HG03571 (cell line): ENCODE measurements around the gene HEXIM1.
"Not testable (repeated sequence)": the region's sequence is repeated elsewhere in the genome, so short reads cannot be mapped to it uniquely, and the experiment has no call there.

Source experiments
- ATAC-seq: cut with Tn5 transposase; IDR thresholded peaks from one replicate; pipeline ENCODE4 v1.9.1; 2021; ENCODE audit not compliant: unreplicated experiment

The HEXIM1 gene

DNA sequence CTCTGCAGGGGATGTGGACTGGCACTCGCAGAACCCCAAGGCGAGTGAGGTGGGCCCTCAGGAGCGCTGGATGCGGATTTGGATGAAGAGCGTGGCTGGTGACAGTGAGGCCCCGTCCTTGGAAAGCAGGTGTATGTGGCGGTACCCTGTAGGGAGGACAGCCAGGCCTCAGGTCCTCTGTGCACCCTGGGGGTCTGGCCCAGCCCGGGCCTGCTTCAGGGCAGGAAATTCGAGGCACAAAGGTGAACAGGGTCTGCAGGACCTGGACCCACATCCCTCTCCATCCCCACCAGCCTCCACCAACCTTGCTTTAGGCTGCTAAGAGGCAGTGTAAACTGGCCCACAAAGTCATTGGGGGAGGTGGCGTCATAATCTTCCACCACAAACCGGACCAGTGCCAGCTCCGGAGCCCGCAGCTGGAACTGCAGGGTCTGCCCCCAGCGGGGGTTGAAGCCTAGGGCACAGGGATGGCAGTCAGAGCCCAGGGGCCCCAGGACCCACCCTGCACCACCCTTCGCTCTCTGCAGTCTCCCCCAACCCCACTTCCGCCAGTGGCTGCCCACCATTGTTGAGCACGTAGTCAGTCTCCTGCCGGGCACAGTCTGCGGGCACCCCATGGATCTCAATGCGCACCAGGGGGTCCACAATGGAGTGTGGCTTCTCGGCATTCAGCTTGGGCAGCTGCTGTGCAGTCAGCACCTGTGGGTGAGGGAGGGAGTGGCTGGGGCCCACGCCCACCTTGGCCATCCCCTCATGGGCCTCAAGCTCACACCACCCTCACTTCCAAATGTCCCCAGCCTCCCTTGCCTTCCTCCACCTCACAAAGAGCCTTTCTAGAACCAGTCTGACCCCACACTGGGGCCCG lies 35.5 kb upstream of the HEXIM1 start:
- no peak for ATAC-seq

GRCh38 chr17:45113424-45113754 lies 34.9 kb upstream of the HEXIM1 start:
- ATAC-seq: no peak

DNA sequence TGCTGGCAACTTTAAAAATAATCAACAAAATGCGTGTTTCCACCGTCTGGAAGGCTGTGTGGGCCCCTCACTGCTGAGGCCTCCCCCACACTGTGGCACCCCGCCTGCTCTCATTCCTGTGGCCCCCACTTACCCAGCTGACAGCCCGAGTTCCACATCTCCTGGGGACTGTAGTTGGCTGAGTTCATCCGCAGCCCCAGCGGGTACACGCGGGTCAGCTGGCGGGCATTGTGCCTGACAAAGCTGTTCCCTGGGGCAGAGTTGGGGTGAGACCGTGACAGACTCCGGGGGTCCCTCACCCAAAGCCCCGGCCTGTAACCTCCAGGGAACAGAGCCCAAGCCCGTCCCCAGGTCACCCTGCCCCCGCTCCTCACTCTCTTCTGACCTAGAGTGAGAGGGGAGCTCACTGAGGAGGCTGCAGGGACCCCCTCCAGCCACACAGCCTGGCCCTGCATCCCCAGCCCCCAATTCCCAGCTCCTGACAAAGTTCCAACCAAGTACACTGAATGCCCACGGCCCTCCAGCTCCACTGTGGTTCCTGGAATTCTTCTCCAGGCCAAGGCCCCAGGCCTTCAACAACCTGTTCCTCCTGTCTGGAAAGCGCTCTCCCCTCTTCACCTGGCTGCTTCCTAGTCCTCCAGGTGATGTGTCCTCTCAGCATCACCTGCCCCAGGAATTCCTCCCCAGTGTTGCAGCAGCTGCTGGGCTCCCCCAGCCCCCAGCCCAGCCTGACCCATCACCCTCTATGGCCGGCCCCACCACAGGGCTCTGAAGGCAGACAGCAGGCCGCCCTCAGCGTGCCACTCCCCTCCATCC lies 34.0 kb upstream of the HEXIM1 start:
- no peak for ATAC-seq

DNA sequence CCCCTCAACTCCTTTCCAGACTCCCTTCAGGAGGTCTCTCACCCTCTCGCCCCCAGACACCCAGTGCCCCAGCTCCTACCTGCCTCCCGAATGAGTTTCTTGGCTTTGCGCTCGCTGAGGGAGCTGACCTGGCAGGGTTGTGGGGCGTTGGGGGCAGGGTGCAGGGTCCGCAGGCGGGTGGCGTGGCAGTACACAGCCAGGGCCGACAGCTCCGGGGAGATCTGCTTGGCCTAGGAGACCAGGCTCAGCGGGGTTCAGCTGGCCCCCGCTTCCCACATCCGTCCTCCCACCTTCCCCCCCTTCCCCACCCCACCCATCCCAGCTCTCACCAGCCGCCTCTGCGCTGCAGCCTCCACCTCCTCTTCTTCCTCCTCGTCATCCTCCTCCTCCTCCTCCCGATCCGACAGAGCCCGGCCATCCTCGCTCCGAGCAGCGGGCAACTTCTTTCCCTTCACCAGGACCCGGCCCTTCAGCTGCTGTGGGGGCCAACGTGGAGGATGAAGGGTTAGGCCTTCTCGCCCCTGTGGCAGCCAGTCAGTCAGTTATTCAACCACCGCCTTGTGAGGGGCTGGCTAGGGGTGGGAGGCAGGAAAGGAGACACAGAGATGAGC lies 33.2 kb upstream of the HEXIM1 start:
- no peak for ATAC-seq

DNA sequence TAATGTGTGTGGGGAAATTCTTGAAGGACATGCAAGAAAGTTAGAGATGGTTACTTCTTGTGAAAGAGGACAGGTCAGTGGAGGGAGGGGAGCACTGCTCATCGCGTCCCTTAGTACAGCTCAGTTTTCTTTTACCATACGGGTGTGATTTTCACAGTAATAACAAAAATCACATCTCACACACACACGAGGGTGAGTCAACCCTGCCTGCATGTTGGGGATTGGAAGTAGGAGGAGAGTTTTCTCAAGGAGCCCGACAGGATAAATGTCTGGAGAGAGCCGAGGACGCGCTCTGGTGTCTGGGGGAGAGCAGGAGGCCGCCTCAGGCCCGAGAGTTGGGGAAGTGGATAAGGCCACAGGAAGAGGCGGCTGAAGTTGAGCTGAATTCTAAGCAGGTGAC lies 32.4 kb upstream of the HEXIM1 start:
- no peak for ATAC-seq

GRCh38 chr17:45116434-45117016 lies 31.8 kb upstream of the HEXIM1 start:
- no peak for ATAC-seq

DNA sequence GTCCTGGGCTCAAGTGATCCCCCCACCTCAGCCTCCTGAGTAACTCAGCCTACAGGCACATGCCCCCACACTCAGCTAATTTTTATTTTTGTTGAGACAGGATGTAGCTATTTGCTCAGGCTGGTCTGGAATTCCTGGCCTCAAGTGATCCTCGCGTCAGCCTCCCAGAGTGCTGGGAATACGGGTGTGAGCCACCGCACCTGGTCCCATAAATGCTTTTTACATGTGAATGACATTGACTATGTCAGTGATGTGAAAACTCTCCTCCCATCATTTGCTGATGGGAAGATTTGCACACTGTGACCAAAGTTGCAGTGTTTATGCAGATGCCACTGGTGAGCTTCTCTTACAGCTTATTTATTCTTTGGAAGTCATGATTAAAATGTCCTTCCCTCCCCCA lies 30.9 kb upstream of the HEXIM1 start:
- ATAC-seq: no peak

DNA sequence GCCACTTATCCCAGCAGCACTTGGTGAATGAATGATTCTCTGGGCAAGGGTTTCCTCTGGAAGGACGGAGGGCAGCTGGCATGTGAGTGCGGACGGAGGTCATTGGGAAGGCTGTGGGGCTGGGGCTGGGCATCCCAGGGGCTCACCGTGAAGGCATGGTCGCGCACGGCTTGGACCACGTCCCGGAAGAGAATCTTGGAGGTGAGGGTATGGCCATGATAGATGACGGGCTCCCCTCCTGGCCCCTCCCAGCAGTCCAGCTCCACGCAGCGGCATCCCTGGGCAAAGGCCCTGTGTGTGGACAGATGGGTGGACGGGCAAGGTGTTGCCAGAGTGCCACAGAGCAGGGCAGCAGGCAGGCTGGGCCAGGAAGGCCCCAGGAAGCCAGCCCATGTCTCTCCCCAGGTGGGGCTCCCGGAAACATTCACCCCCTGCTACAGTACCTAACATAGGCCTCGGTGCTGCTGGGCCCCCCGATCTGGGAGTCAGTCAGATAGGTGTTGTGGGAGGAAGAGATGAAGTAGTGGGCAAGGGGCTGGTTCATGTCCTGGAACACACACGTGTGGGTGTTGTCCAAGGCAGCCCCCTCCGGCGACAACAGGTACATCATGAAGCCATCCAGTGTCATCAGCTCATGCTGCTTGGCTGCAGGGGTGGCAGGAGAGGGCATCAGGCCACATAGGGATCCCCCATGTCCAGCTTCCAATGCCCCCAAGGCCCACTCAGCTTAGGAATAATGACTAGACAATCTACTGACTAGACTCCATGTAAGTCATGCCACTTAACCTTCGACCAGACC lies 30.2 kb upstream of the HEXIM1 start:
- no peak for ATAC-seq

DNA sequence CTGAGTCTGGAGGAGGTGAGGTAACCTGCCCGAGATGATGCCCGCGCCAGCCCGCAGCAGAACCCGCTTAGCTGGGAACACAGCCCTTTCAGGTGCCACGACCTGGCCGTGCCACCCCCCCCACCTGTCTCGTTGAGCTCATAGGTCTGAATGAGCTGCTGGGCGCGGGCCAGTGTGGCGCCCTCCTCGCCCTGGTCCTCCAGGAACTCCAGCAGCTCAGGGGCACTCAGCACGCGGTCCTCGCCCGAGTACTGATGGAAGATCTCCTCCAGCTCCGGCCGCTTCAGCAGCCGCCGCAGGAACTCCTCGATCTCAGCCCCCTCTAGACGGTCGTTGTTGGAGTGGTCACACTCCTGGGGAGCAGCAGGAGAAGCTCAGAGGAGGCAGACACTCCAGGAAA lies 29.6 kb upstream of the HEXIM1 start:
- no peak for ATAC-seq

DNA sequence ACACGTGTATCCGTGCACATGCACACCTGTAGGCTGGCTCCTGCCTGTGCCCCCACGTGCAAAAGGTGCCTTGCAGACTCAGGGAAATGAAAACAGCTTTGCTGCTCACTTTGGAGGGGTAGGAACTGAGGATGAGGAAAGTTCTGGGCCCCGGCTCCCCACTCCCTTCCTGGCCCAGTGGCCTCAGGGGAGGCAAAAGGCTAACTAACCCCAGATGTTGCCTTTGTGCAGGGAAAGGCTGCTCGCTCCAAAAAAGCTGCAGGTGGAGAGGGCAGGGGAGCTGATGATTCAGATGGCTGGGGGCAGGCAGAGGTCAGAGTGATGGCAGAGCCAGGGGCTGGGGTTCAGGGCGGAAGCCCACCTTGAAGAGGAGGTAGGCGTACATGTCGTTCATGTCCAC lies 28.3 kb upstream of the HEXIM1 start:
- no peak for ATAC-seq

GRCh38 chr17:45120558-45120957 lies 27.7 kb upstream of the HEXIM1 start:
- no peak for ATAC-seq

GRCh38 chr17:45121055-45121454 lies 27.2 kb upstream of the HEXIM1 start:
- no peak for ATAC-seq

DNA sequence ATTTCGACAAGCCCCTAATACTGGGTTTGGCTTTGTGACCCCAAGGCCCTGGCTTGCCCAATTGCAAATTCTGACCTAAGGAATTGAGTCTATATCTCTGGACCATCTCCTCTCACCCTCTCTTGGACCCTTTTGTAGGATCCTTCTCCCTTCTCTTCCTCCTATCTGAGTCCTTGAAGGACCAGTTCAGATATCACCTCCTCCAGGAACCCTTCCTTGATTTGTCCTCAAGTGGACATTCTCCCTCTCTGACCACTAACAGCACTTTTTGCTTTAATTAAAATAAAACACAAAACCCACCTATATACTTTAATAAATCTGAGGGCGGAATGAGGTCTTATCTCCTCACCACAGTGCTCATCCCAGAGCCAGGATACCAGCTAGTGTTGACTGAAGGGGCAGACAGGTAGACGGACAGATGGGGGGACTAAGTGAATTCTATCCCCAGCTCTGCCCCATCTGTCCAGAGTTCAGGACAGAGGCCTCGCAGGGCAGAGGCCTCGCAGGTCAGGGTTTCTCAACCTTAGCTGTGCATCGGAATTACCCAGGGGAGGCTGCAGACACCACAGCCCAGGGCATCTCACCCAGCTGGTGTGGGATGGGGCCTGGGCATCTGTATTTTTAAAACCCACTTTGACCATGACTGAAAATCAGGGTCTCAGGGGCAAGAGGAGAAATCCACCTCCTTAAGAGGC lies 25.1 kb upstream of the HEXIM1 start:
- no peak for ATAC-seq

GRCh38 chr17:45123930-45124796 lies 24.1 kb upstream of the HEXIM1 start:
- ATAC-seq: no peak

DNA sequence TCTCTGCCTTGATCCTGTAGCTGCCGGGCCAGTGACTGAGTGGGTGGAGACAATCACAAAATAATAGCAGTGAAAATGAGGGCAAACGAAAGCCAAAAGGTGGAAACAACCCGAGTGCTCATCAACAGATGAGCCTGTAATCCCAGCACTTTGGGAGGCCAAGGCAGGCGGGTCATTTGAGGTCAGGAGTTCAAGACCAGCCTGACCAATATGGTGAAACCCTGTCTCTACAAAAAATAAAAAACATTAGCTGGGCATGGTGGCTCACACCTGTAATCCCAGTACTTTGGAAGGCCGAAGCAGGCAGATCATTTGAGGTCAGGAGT lies 23.5 kb upstream of the HEXIM1 start:
- not testable (repeated sequence) for ATAC-seq

GRCh38 chr17:45125509-45125908 lies 22.8 kb upstream of the HEXIM1 start:
- ATAC-seq: no peak

DNA sequence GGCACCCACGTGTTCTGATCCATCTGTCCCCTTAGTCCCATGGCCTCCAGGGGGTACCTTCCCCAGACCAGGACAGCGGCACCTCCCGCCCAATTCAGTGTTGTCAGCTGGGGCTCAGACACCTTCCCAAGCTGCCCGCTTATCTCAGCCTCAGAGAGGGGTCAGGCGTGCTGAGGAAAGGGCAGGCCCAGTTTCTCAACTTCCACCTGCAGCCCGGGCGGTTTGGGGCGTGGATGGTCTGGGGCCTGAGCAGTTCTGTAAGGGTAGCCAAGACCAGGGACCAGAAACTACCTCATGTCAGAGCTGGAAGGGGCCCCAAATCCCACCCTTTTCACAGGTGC lies 21.1 kb upstream of the HEXIM1 start:
- ATAC-seq: no peak

DNA sequence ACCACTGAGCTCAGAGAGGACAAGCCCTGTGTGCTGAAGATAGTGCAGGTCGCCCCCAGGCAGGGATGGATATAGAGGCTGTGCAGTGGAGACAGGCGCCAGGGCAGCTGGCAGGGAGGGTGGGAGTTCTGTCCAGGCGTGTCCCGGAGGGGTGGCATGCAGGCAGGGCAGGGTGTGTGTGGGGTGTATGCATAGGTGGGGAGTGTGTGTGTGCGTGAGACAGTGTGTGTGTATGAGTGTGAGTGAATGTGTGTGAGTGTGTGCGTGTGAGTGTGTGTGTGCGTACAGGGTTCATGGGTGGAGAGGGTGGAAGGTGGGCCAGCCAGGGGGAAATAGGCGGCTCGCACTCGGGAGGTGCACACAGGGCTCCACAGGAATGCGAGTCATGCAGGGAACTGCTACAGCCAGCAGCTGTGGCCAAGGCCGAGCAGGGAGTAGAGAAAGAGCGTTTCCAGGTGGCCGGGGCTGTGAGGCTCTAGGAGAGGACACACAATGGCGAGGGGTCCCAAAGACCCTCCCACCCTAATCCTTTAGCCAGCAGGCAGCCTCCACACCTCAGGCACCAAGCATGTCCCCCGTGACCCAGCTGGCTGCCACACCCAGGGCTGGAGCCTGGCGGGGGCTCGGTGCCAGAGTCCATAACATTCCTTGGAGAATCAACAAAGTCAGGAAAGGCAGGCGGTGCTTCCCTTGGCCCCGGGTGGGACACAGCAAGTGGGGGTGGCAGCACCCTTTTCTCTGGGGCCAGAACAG lies 20.6 kb upstream of the HEXIM1 start:
- ATAC-seq: no peak

GRCh38 chr17:45128331-45128730 lies 19.9 kb upstream of the HEXIM1 start:
- ATAC-seq: no peak
